Measurements from ENCODE around the gene UBQLN4.

Gene UBQLN4

GRCh38 chr1:156053768-156054499 is at the start of gene UBQLN4:
UBQLN4 (minus strand) TSS chr1:156053798; CDS start chr1:156053701, 97 bp downstream.
- DNase-seq (ENCODE audit: insufficient read length, low spot score), result peak; percentile 72
- no peak for FAIRE-seq

- DNase-seq (ENCODE audit: insufficient read length, low spot score) (no peak), FAIRE-seq (no peak)
These were observed 49.3 kb upstream of the UBQLN4 start for GRCh38 chr1:156102633-156103511.

GRCh38 chr1:156101880-156102279 is 48.3 kb upstream of the UBQLN4 start:
- DNase-seq (ENCODE audit: insufficient read length, low spot score), result no peak
- FAIRE-seq, result no peak

- no peak for FAIRE-seq
These were observed 46.8 kb upstream of the UBQLN4 start for GRCh38 chr1:156100205-156100995.

GRCh38 chr1:156099282-156099681 is 45.7 kb upstream of the UBQLN4 start:
- FAIRE-seq (no peak), DNase-seq (ENCODE audit: insufficient read length, low spot score) (no peak)

More at GRCh38 chr1:156100205-156100995, 46.8 kb upstream of the UBQLN4 start:
- no peak for DNase-seq (ENCODE audit: insufficient read length, low spot score)

- FAIRE-seq (no peak), DNase-seq (ENCODE audit: insufficient read length, low spot score) (no peak)
These were observed 45.2 kb upstream of the UBQLN4 start for GRCh38 chr1:156098784-156099183.

- FAIRE-seq, result no peak
- DNase-seq (ENCODE audit: insufficient read length, low spot score), result no peak
These were observed 44.0 kb upstream of the UBQLN4 start for GRCh38 chr1:156097499-156098178.

GRCh38 chr1:156096640-156097391 is 43.2 kb upstream of the UBQLN4 start:
- peak; percentile 73 for DNase-seq (ENCODE audit: insufficient read length, low spot score)
- no peak for FAIRE-seq

GRCh38 chr1:156095906-156096508 is 42.4 kb upstream of the UBQLN4 start:
- FAIRE-seq, result no peak
- no peak for DNase-seq (ENCODE audit: insufficient read length, low spot score)

- no peak for FAIRE-seq
- DNase-seq (ENCODE audit: insufficient read length, low spot score), result no peak
These were observed 38.0 kb upstream of the UBQLN4 start for GRCh38 chr1:156091610-156092009.

GRCh38 chr1:156090840-156091188 is 37.2 kb upstream of the UBQLN4 start:
- DNase-seq (ENCODE audit: insufficient read length, low spot score) (peak; percentile 74), FAIRE-seq (no peak)

GRCh38 chr1:156090138-156090839 is 36.7 kb upstream of the UBQLN4 start:
- no peak for DNase-seq (ENCODE audit: insufficient read length, low spot score)
- no peak for FAIRE-seq

GRCh38 chr1:156089704-156090103 is 36.1 kb upstream of the UBQLN4 start:
- FAIRE-seq (no peak), DNase-seq (ENCODE audit: insufficient read length, low spot score) (no peak)

- DNase-seq (ENCODE audit: insufficient read length, low spot score) (no peak), FAIRE-seq (no peak)
These were observed 32.7 kb upstream of the UBQLN4 start for GRCh38 chr1:156086256-156086662.

GRCh38 chr1:156083800-156084790 is 30.5 kb upstream of the UBQLN4 start:
- DNase-seq (ENCODE audit: insufficient read length, low spot score) (no peak), FAIRE-seq (no peak)

- peak; percentile 79 for DNase-seq (ENCODE audit: insufficient read length, low spot score)
- no peak for FAIRE-seq
These were observed 28.9 kb upstream of the UBQLN4 start, which contains the start of gene MEX3A for GRCh38 chr1:156082309-156083091. MEX3A (minus strand) TSS chr1:156082465; CDS start chr1:156081998, 467 bp downstream.

GRCh38 chr1:156081917-156082308 is 28.3 kb upstream of the UBQLN4 start:
- DNase-seq (ENCODE audit: insufficient read length, low spot score), result no peak
- FAIRE-seq, result no peak
